Effector memory CD4-positive, alpha-beta T cell (primary cell): ENCODE measurements around the gene RGS7.

Experiments
- DNase-seq, 3 donors: peaks; one replicate each; pipeline ENCODE4 v3.0.0-alpha.2; 2020
- H3K27ac ChIP-seq: 2 replicates; pipeline ENCODE4 v1.7.0; 2013; ENCODE audit warnings: mild to moderate bottlenecking, low read length, moderate library complexity; ENCODE audit not compliant: insufficient read depth, poor library complexity, severe bottlenecking
- H3K27me3 ChIP-seq: replicated peaks from 2 replicates; pipeline ENCODE4 v1.7.0; 2013; ENCODE audit warnings: mild to moderate bottlenecking, low read length; ENCODE audit not compliant: insufficient read depth, control insufficient read depth, poor library complexity, severe bottlenecking
- H3K36me3 ChIP-seq: 2 replicates; pipeline ENCODE4 v1.7.0; 2013; ENCODE audit warnings: mild to moderate bottlenecking, low read length, moderate library complexity; ENCODE audit not compliant: control insufficient read depth, insufficient read depth
- H3K4me1 ChIP-seq: 2 replicates; pipeline ENCODE4 v1.7.0; 2013; ENCODE audit warnings: low read length, mild to moderate bottlenecking; ENCODE audit not compliant: control insufficient read depth, insufficient read depth, poor library complexity, severe bottlenecking
- H3K4me3 ChIP-seq: 2 replicates; pipeline ENCODE4 v1.7.0; 2013; ENCODE audit warnings: low read length, low read depth, mild to moderate bottlenecking; ENCODE audit not compliant: insufficient read depth, poor library complexity, severe bottlenecking
- H3K9me3 ChIP-seq: 2 replicates; pipeline ENCODE4 v1.7.0; 2013; ENCODE audit warnings: mild to moderate bottlenecking, low read length, moderate library complexity; ENCODE audit not compliant: control insufficient read depth

Gene RGS7

DNA sequence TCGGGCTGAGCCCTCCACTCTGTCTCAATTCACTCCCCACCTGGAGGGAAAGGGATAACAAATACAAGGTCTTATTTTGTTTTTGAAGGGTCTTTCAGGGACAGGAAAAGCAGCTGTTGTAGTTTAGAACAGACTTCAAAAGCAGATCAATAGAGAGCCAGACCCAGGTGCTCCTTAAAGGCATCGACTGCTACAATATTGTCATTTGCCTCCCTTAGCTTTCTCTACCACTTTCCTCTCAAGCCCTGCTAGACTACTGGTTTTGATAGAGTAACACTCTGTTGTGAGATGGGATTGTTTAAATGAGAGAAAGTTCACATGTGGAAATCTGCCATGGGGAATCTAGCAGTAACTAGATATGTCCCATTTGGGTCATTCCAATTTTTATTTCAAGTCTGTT lies 24.0 kb downstream of the RGS7 start:
- H3K4me1 ChIP-seq: no peaks in the 10 kb centered on the region
- DNase-seq: no peak

DNA sequence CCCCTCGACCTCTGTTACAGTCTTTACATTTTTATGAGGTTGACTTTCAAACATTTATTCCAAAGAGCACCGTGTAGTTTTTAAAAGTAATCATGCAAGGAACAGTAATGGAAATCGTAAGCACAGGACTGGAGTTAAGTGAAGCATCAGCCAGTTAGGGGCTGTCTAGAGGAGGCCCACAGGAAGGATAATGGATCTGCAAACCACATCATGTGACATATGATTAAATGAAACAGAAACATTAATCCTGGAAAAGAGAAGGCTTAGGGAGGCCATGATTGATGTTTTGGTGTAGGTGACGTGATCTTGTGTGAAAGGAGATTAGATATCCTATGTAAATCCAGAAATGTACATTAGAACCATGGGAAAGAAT lies 25.0 kb downstream of the RGS7 start:
- Histone ChIP-seq H3K36me3 (no peaks in the 10 kb centered on the region), H3K4me3 (no peak overlapping the region), H3K27me3 (no peaks in the 10 kb centered on the region), H3K27ac (no peak overlapping the region), H3K9me3 (no peaks in the 10 kb centered on the region), H3K4me1 (no peaks in the 10 kb centered on the region)
- no peak for DNase-seq

More for the DNA sequence above, 24.0 kb downstream of the RGS7 start:
- no peak overlapping the region for H3K27ac ChIP-seq
- H3K9me3 ChIP-seq: no peaks in the 10 kb centered on the region
- no peaks in the 10 kb centered on the region for H3K27me3 ChIP-seq
- no peaks in the 10 kb centered on the region for H3K36me3 ChIP-seq
- no peak overlapping the region for H3K4me3 ChIP-seq

DNA sequence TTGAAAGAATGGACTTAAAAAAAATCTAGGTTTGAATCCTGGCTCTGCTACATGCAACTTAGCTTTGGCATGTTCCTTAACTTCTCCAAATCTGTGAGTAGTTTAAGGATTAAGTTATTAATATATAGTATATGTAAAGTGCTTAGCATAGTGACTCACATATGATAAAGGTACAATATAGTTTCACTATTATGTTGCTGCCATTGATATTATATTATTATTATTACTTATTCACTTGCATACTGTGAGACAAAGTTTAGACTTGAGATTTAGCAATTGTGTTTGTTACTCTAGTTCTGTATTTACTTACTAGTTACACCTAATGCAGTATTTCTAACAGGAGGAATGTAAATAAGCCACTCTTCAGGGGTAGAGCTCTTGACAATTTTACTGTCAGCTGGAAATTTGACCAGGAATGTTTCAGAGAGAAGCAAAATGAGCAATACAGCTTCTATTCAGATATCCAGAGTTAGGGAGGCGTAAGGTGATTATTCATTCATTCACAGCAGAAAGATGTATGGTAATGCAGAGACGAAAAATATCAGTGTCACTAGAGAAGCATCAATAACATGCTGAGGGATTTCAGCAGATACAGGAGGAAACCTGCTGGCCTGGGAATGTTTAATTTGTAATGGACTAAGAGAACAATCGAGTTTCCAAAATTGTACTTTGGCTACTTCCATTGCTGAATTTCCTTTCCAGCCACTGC lies 25.5 kb downstream of the RGS7 start:
- Histone ChIP-seq H3K27me3 (no peaks in the 10 kb centered on the region), H3K4me3 (no peak overlapping the region), H3K36me3 (no peaks in the 10 kb centered on the region), H3K4me1 (no peaks in the 10 kb centered on the region), H3K27ac (no peak overlapping the region), H3K9me3 (no peaks in the 10 kb centered on the region)
- no peak for DNase-seq

DNA sequence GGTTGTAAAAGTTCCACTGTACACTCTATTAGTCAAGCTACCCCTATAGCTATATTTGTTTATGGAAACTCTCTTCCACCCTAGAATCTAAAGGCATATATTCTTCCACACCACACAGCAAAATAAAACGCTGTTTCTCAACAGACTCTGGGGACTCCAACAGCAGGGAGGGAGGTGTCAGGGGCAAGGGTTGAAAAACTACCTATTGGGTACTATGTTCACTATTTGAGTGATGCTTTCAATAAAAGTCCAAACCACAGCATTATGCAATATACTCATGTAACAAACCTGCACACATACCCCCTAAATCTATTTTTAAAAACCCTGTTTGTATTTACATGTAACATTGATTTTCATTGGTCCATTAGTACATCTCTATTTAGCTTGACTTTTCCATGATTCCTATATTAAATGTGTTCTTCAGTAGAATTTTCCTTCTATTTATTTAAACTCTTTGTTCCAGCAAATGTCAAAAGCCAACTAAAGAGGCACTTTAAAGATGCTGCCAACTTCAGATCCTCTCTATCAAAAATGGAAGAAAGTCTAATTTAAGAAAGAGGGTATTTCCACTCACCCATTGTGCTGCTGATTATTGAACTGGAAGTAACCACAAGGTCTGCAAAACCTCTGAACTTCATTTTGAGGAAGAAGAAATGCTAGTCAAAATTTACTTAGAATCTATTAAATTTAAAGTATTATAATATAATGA lies 26.2 kb downstream of the RGS7 start:
- no peak for DNase-seq
- H3K4me1 ChIP-seq: no peaks in the 10 kb centered on the region
- H3K27me3 ChIP-seq: no peaks in the 10 kb centered on the region
- H3K36me3 ChIP-seq: no peaks in the 10 kb centered on the region
- H3K27ac ChIP-seq: no peak overlapping the region
- no peaks in the 10 kb centered on the region for H3K9me3 ChIP-seq
- no peak overlapping the region for H3K4me3 ChIP-seq

DNA sequence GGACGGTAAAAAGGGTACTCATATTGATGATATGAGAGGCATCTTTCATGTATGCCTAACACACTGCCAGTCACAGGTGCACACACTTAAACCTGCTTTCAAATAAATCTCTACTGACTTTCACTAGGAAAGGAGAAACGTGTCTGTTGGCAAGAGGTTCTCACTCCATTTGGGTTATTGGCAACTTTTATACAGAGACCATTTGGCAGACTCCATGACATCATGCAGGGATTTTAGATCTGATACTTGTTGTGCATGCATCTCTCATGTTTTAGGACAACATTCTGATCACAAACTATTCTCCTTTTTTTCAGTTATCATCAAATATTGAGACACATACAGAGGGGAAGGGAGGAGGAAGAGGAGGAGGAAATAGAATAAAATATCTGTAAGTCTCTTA lies 31.5 kb downstream of the RGS7 start:
- no peak overlapping the region for H3K4me3 ChIP-seq
- H3K9me3 ChIP-seq: no peaks in the 10 kb centered on the region
- no peaks in the 10 kb centered on the region for H3K4me1 ChIP-seq
- H3K36me3 ChIP-seq: no peaks in the 10 kb centered on the region
- H3K27me3 ChIP-seq: no peaks in the 10 kb centered on the region
- no peak for DNase-seq
- no peak overlapping the region for H3K27ac ChIP-seq

DNA sequence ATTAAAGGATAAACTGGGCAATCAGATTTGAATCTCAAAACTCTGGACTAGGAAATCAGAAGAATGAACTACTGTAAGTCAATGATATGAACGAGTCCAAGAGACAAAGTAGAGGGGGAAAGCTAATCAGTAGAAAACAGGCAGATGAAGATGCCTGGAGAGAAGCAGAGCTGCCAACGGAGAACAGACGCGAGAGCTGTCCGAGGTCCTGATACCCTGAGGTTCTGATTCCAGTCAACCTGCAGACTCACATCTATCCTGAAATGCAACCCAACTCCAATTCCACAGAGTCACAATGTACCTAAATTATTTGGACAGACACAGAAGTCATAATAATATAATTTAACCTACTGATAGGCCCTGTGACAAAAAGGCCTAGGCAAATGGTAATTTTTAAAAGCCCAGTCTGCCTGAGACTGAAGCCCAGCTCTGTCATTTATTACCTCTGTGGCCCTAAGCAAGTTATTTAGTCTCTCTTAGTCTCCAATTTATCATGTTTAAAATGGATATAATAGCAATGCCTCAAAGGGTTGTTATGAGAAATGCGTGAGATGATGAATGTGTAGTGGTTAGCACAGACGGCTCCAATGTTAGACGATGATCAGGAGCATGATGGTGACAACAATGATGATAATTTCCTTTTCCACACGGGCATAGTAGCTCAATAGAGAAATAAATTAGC lies 33.4 kb downstream of the RGS7 start:
- no peak overlapping the region for H3K4me3 ChIP-seq
- no peak for DNase-seq
- H3K9me3 ChIP-seq: no peaks in the 10 kb centered on the region

DNA sequence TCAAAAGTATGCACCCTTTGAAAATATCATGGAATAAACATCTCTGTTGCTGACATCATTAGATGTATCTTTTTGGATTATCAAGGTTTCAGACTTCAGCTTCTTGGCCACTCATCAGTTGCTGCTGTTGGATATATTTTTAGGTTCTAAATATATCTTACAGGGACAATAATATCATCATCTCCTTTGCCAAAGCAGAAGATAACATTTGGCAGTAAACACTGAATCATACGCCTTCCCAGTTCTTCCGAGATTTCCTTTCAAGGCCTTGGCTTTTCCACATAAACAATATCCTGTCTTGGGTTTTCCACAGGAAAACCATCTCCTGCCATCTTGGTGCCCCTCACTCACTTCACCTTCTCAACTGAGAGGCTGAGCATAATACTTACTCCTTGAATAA lies 39.3 kb downstream of the RGS7 start:
- H3K4me1 ChIP-seq: no peaks in the 10 kb centered on the region
- no peaks in the 10 kb centered on the region for H3K27me3 ChIP-seq
- H3K9me3 ChIP-seq: no peaks in the 10 kb centered on the region
- DNase-seq: no peak
- H3K36me3 ChIP-seq: no peaks in the 10 kb centered on the region
- no peak overlapping the region for H3K27ac ChIP-seq
- H3K4me3 ChIP-seq: no peak overlapping the region

More for the DNA sequence above, 33.4 kb downstream of the RGS7 start:
- Histone ChIP-seq H3K27me3 (no peaks in the 10 kb centered on the region), H3K36me3 (no peaks in the 10 kb centered on the region), H3K4me1 (no peaks in the 10 kb centered on the region), H3K27ac (no peak overlapping the region)

DNA sequence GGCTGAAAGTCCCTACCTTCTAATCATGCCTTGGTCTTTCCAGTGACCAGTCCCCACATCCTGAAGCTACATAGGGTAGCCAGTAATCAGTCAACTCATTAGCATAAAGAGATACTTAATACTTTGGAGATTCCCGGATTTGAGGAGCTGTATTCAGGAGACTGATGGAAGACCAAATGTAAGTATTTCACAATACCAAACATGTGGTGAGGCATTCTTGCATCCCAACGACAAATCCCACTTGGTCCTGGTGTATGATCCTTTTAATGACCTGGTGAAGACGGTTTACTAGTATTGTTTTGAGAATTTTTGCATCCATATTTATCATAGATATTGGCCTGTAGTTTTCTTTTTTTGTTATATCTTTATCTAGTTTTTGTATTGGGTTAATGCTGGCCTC lies 40.6 kb downstream of the RGS7 start:
- no peak for DNase-seq
- Histone ChIP-seq H3K9me3 (no peaks in the 10 kb centered on the region), H3K4me3 (no peak overlapping the region), H3K4me1 (no peaks in the 10 kb centered on the region), H3K27me3 (no peaks in the 10 kb centered on the region), H3K27ac (no peak overlapping the region), H3K36me3 (no peaks in the 10 kb centered on the region)

DNA sequence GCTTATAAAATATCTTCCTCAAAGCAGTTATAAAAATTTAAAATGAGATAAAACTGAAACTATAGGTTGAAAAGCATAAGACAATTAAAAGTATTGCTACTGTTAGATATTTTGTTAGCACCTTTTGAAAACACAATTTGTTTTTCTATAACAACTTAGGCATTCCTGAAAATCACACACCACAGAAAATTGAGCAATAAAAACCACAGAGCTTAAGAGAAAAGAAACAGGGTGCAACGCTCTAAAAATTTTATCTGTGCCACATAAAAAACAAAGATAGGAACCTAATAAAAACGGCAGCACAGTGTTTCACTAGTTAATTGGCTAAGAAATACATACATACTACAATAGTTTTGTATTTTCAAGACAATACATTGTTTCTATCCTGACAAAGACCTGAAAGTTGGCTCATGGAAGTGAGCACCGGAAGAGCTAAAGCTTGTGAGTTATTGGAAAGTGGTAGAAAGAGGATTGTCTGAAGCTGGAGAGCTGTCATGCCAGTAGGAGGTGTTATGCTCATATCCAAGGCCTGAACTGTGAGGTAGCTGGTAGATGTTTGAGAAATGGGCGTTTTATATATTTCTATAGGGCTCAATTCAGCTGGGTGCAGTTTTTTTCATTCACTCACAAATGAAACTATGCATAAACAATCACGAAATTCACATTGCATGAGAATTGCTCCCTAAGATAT lies 45.8 kb downstream of the RGS7 start:
- Histone ChIP-seq H3K4me3 (no peak overlapping the region), H3K4me1 (no peaks in the 10 kb centered on the region), H3K27ac (no peak overlapping the region), H3K36me3 (no peaks in the 10 kb centered on the region), H3K27me3 (no peaks in the 10 kb centered on the region), H3K9me3 (no peaks in the 10 kb centered on the region)
- DNase-seq: no peak

DNA sequence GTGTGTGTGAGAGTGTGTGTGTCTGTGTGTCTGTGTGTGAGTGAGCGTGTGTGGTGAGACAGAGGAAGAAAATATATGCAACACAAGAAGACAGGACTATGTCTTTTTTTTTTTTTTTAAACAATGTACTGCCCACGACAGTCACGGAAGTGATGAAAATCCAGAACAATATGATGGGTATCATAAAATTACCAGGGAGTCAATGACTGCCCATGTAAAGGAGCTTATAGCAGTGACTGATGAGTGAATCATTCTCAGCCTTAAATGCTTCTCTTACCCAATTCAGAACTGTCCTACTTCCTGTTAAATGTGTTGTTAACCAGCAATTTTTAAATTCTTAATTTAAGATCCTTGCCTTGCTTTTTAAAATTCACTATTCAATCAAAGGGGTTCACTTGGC lies 46.6 kb downstream of the RGS7 start:
- DNase-seq: no peak
- Histone ChIP-seq H3K27me3 (no peaks in the 10 kb centered on the region), H3K4me1 (no peaks in the 10 kb centered on the region), H3K36me3 (no peaks in the 10 kb centered on the region), H3K4me3 (no peak overlapping the region), H3K9me3 (no peaks in the 10 kb centered on the region), H3K27ac (no peak overlapping the region)
